GM21825 (cell line): ENCODE data around the gene PDE6H.

Experiments
- ATAC-seq: cut with Tn5 transposase; IDR thresholded peaks from one replicate; pipeline ENCODE4 v1.9.1; 2021; ENCODE audit warnings: mild to moderate bottlenecking, moderate library complexity; ENCODE audit not compliant: unreplicated experiment

The PDE6H gene

GRCh38 chr12:14972816-14973215 is at the start of gene PDE6H:
TSS of gene PDE6H (plus strand) at chr12:14973042. CDS start at chr12:14978013, 4,971 bp downstream.
- ATAC-seq: no peak

GRCh38 chr12:14923944-14924343 is 48.9 kb upstream of the PDE6H start:
- ATAC-seq: no peak

GRCh38 chr12:14924541-14924940 is 48.3 kb upstream of the PDE6H start:
- no peak for ATAC-seq

- no peak for ATAC-seq
Measured at GRCh38 chr12:14927267-14927666, 45.6 kb upstream of the PDE6H start.

GRCh38 chr12:14928931-14929330 is 43.9 kb upstream of the PDE6H start:
- no peak for ATAC-seq

- ATAC-seq: no peak
Measured at GRCh38 chr12:14930299-14930698, 42.5 kb upstream of the PDE6H start.

GRCh38 chr12:14931359-14931758 is 41.5 kb upstream of the PDE6H start:
- ATAC-seq: no peak

GRCh38 chr12:14931791-14932560 is 40.9 kb upstream of the PDE6H start:
- ATAC-seq: no peak

GRCh38 chr12:14934511-14934910 is 38.3 kb upstream of the PDE6H start:
- ATAC-seq: no peak

- ATAC-seq: no peak
Measured at GRCh38 chr12:14935031-14935430, 37.8 kb upstream of the PDE6H start.

GRCh38 chr12:14936224-14936861 is 36.5 kb upstream of the PDE6H start:
- ATAC-seq: no peak

GRCh38 chr12:14937014-14937413 is 35.8 kb upstream of the PDE6H start:
- no peak for ATAC-seq

GRCh38 chr12:14937689-14938088 is 35.2 kb upstream of the PDE6H start:
- no peak for ATAC-seq

GRCh38 chr12:14938301-14938700 is 34.5 kb upstream of the PDE6H start, which contains the start of gene ERP27:
TSS of gene ERP27 (minus strand) at chr12:14938537. CDS start at chr12:14938508, 29 bp downstream.
- ATAC-seq: no peak

GRCh38 chr12:14941369-14941768 is 31.5 kb upstream of the PDE6H start:
- no peak for ATAC-seq

GRCh38 chr12:14942196-14942931 is 30.5 kb upstream of the PDE6H start:
- ATAC-seq: no peak

- ATAC-seq: no peak
Measured at GRCh38 chr12:14946162-14946561, 26.7 kb upstream of the PDE6H start.

- no peak for ATAC-seq
Measured at GRCh38 chr12:14946861-14947260, 26.0 kb upstream of the PDE6H start.

GRCh38 chr12:14948672-14949071 is 24.2 kb upstream of the PDE6H start:
- ATAC-seq: peak; percentile 90

- ATAC-seq: no peak
Measured at GRCh38 chr12:14949631-14950030, 23.2 kb upstream of the PDE6H start.

GRCh38 chr12:14950421-14950820 is 22.4 kb upstream of the PDE6H start:
- no peak for ATAC-seq
